Karpas-422 (cell line): ENCODE results near the gene RHOBTB3. TPM values are rescaled to one million over a fixed set of nuclear protein-coding genes. Genes with fewer than 3 reads are reported as not detected.
A peak's percentile ranks its signal among the peaks of the same experiment; 100 is the strongest.
"Not testable (repeated sequence)": the region's sequence is repeated elsewhere in the genome, so short reads cannot be mapped to it uniquely, and the experiment has no call there.

Source experiments
- DNase-seq: peaks from one replicate; pipeline ENCODE4 v3.0.0-alpha.2; 2015
- H2AFZ ChIP-seq: fragments of 200-600 bp; sonication (generic); 2 replicates; pipeline ENCODE4 v1.6.1; 2014; ENCODE audit warnings: antibody characterized with exemption, low read length, mixed read lengths
- H3K27ac ChIP-seq: fragments of 200-600 bp; sonication (generic); 2 replicates; pipeline ENCODE4 v1.5.1; 2014; ENCODE audit warnings: mild to moderate bottlenecking, low read length, moderate library complexity
- H3K27me3 ChIP-seq: fragments of 200-600 bp; sonication (generic); 2 replicates; pipeline ENCODE4 v1.6.1; 2014; ENCODE audit warnings: low read length, mixed read lengths
- H3K36me3 ChIP-seq: fragments of 200-600 bp; sonication (generic); 2 replicates; pipeline ENCODE4 v1.6.1; 2014; ENCODE audit warnings: low read length, mixed read lengths; ENCODE audit not compliant: insufficient read depth
- H3K4me1 ChIP-seq: fragments of 200-600 bp; sonication (generic); 2 replicates; pipeline ENCODE4 v1.6.1; 2014; ENCODE audit warnings: mild to moderate bottlenecking, low read length, mixed read lengths
- H3K4me2 ChIP-seq: fragments of 200-600 bp; sonication (generic); 2 replicates; pipeline ENCODE4 v1.6.1; 2014; ENCODE audit warnings: low read length, low read depth, mild to moderate bottlenecking; ENCODE audit not compliant: poor library complexity, severe bottlenecking
- H3K4me3 ChIP-seq: fragments of 200-600 bp; sonication (generic); 2 replicates; pipeline ENCODE4 v1.5.1; 2014; ENCODE audit warnings: mild to moderate bottlenecking, antibody characterized with exemption, low read length, mixed read lengths
- H3K79me2 ChIP-seq: fragments of 200-600 bp; sonication (generic); 2 replicates; pipeline ENCODE4 v1.6.1; 2014; ENCODE audit warnings: mild to moderate bottlenecking, low read length, mixed read lengths
- H3K9ac ChIP-seq: fragments of 200-600 bp; sonication (generic); 2 replicates; pipeline ENCODE4 v1.6.0; 2014; ENCODE audit warnings: low read length
- H3K9me2 ChIP-seq: fragments of 200-600 bp; sonication (generic), shearing (Covaris generic); replicated peaks from 2 replicates; pipeline ENCODE4 v1.6.0; 2014; ENCODE audit warnings: mild to moderate bottlenecking, low read length, moderate library complexity; ENCODE audit not compliant: insufficient read depth
- H3K9me3 ChIP-seq: fragments of 300-700, 200-600 bp; sonication (generic); 2 replicates; pipeline ENCODE4 v1.6.1; 2014; ENCODE audit warnings: low read length, mixed read lengths
- H4K20me1 ChIP-seq: fragments of 200-600 bp; sonication (generic); 2 replicates; pipeline ENCODE4 v1.6.1; 2014; ENCODE audit warnings: mild to moderate bottlenecking, antibody characterized with exemption, low read length, low read depth; ENCODE audit not compliant: insufficient read depth
- total RNA-seq: library from RNA; depleted of rRNA; stranded (reverse); fragments of >200 nt; shearing (Covaris generic); gene quantifications from 2 replicates; pipeline ENCODE4 v1.2.3, GENCODE V29; 2014; ENCODE audit warnings: low replicate concordance

The RHOBTB3 gene
- total RNA-seq, 1 experiment from 2014 or later: 1.5 TPM

DNA sequence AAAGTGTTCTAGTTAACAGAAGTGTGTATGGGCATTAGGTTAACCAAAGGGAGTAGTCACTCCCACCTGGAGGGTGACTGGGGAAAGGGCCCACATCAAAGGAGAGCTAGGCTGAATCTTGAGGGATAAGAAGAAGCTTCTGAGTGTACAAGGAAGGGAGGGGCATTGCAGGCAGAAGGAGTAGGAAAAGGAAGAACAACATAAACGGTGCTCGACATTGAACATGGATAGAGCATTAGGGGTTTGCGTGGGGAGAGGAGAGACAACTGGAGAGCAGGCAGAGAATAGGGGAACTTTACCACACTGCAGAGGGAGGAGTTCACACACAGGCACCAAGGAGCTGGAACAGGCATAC is 96.7 kb downstream of the RHOBTB3 start:
- Histone ChIP-seq H3K4me2 (no peak overlapping the region), H3K9me3 (no peaks in the 10 kb centered on the region), H2AFZ (no peak overlapping the region)

DNA sequence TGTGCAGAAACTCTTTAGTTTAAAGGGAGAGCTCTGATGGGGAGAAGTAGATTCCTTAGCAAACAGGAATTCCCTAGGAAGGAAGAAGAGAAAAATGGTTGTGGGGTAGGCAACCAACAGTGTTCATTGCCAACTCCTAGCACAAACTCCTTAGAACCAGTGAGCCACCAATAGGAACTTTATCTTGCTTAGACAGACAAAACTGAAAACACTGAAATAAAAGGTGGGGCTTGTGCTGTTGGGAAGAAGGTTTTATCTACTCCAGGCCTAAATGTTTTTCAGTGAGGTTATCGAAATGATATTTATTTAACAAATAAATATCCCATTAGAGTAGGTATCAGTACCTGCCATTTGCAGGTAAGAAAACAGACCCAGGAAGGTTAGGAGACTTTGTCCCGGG is 99.1 kb downstream of the RHOBTB3 start:
- H3K9ac ChIP-seq: no peak overlapping the region
- no peak for DNase-seq
- no peaks in the 10 kb centered on the region for H3K9me3 ChIP-seq
- no peak overlapping the region for H3K4me2 ChIP-seq
- no peaks in the 10 kb centered on the region for H3K27me3 ChIP-seq
- H3K79me2 ChIP-seq: no peaks in the 10 kb centered on the region
- H2AFZ ChIP-seq: no peak overlapping the region
- H3K36me3 ChIP-seq: no peaks in the 10 kb centered on the region
- no peaks in the 10 kb centered on the region for H3K9me2 ChIP-seq
- H3K4me1 ChIP-seq: peaks cover 20% of the 10 kb centered on the region
- H3K4me3 ChIP-seq: no peak overlapping the region
- no peaks in the 10 kb centered on the region for H4K20me1 ChIP-seq
- no peak overlapping the region for H3K27ac ChIP-seq

More for the DNA sequence above, 96.7 kb downstream of the RHOBTB3 start:
- Histone ChIP-seq H3K36me3 (no peaks in the 10 kb centered on the region), H3K9me2 (no peaks in the 10 kb centered on the region), H3K4me1 (peaks cover 10% of the 10 kb centered on the region), H3K79me2 (no peaks in the 10 kb centered on the region), H3K27me3 (no peaks in the 10 kb centered on the region), H4K20me1 (no peaks in the 10 kb centered on the region), H3K4me3 (no peak overlapping the region), H3K9ac (no peak overlapping the region), H3K27ac (no peak overlapping the region)
- DNase-seq: no peak

DNA sequence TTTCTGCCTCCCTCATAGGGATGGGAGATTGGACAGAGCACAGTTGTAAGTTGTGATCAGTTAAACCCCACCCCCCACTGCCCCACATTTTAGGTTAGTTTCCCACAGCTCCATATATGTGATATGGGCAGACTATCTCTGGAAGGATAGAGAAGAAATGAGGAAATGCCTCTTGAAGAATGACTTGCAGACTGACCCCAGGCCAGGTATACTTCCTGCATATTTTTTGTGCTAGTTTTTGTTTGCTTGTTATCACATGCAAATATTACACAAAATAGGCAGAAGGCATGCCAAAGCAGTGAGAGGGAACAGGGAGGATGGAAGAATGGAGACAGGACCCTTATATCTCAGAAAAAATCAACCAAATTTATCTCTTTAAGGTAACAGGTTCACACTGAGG is 101.5 kb downstream of the RHOBTB3 start:
- Histone ChIP-seq H3K9me3 (no peaks in the 10 kb centered on the region), H3K4me3 (no peak overlapping the region), H3K79me2 (no peaks in the 10 kb centered on the region), H3K27me3 (no peaks in the 10 kb centered on the region), H3K9me2 (no peaks in the 10 kb centered on the region), H3K4me2 (no peak overlapping the region), H3K4me1 (peaks cover 30% of the 10 kb centered on the region), H3K27ac (no peak overlapping the region), H3K9ac (no peak overlapping the region), H4K20me1 (no peaks in the 10 kb centered on the region), H3K36me3 (no peaks in the 10 kb centered on the region), H2AFZ (no peak overlapping the region)
- no peak for DNase-seq

DNA sequence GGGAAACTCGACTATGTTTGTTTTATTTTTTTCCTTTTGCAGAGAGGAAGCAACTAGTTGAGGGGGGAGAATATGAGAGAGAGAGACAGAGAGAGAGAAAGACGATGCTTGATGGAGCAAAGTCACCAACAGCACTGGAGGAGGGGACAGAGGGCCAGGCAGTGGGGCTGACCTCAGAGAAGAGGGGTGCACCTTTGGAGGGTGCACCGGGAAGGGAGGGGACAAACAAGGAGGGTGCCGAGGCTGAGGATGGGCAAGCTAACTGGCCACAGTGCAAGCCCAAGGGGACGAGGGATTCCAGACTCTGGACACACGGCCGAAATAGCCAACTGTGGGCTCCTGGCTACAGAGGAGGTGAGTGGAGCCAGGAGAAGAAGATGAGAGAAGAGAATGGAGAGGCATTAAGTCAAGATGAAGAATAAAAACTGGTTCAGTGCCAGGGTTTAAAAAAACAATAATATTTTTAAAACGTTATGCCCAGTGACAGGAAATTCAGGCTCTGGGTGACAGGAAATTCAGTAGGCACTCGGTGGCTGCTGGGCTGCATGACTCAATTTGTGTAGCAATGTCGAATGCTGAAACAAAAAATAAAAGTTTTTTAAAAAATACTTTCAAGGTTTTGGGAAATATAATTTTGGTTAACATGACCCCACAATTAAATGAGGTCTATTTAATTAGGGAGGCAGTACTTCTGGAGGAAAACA is 104.7 kb downstream of the RHOBTB3 start:
- Histone ChIP-seq H3K9me2 (no peaks in the 10 kb centered on the region), H4K20me1 (no peaks in the 10 kb centered on the region), H3K4me3 (peak overlapping the region; percentile 72; the same call in 1 of the 2 replicates), H3K9ac (peak overlapping the region; percentile 44), H3K36me3 (no peaks in the 10 kb centered on the region), H2AFZ (peak overlapping the region; percentile 55), H3K4me1 (peaks cover 30% of the 10 kb centered on the region), H3K27me3 (no peaks in the 10 kb centered on the region), H3K27ac (no peak overlapping the region), H3K4me2 (peak overlapping the region; percentile 89), H3K9me3 (no peaks in the 10 kb centered on the region), H3K79me2 (no peaks in the 10 kb centered on the region)
- DNase-seq: peak; percentile 28

DNA sequence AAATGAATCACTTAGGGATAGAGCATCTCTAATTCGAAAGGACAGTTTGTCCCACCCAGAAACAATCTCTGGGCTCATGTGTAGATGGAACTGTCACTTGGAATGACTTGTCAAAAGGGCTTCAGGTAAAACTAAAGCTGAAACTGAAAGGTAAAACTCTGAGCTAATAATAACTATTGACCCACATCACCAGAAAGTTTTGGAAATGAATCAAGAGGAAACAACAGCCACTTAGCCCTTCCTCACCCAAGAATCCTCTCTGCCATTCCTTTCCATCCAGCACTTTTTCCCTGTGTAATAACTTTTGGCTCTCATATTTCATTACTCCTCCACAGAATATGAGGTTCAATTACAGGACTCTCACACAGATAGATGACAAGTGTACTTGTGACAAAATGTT is 105.4 kb downstream of the RHOBTB3 start:
- Histone ChIP-seq H3K27me3 (no peaks in the 10 kb centered on the region), H3K9me2 (no peaks in the 10 kb centered on the region), H3K4me1 (peaks cover 30% of the 10 kb centered on the region), H3K9ac (no peak overlapping the region), H3K27ac (no peak overlapping the region), H3K4me3 (no peak overlapping the region), H3K79me2 (no peaks in the 10 kb centered on the region), H3K36me3 (no peaks in the 10 kb centered on the region), H2AFZ (no peak overlapping the region), H4K20me1 (no peaks in the 10 kb centered on the region), H3K4me2 (peak overlapping the region; percentile 89), H3K9me3 (no peaks in the 10 kb centered on the region)
- peak; percentile 24 for DNase-seq

DNA sequence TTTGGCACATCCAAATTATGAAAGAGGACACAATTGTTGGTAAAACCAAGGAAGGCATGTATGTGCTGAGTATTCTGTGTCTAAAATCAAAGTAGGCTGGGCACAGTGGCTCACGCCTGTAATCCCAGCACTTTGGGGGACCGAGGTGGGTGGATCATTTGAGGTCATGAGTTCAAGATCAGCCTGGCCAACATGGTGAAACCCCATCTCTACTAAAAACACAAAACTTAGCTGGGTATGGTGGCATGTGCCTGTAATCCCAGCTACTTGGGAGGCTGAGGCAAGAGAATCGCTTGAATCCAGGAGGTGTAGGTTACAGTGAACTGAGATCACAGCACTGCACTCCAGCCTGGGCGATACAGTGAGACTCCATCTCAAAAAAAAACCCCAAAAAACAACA is 105.8 kb downstream of the RHOBTB3 start:
- not testable (repeated sequence) for H3K36me3 ChIP-seq, H3K9ac ChIP-seq, H3K27ac ChIP-seq, H3K4me3 ChIP-seq, H3K27me3 ChIP-seq, H3K9me3 ChIP-seq, H3K4me2 ChIP-seq, H3K79me2 ChIP-seq, H4K20me1 ChIP-seq, H3K9me2 ChIP-seq, H2AFZ ChIP-seq
- H3K4me1 ChIP-seq: peaks cover 30% of the 10 kb centered on the region
- DNase-seq: peak; percentile 2

DNA sequence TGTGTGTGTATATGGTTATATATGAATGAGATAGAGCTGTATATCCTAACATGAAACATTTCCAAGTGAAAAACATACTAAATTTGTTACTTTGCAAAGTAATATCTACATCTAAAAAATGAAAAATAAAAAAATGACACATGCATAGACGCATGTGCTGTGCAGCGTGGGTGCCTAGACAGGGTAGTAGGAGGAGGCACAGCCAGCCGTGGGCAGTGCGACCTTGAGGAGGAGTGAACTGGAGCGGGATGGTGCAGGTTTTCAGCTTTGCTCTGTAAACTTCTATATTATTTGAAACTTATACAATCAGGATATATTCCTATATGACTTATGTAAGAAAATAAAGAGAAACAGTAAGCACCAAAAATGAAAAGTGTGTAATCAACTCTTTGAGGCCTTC is 106.4 kb downstream of the RHOBTB3 start:
- Histone ChIP-seq H4K20me1 (no peaks in the 10 kb centered on the region), H3K27me3 (no peaks in the 10 kb centered on the region), H2AFZ (no peak overlapping the region), H3K4me1 (peaks cover 30% of the 10 kb centered on the region), H3K4me3 (no peak overlapping the region), H3K27ac (no peak overlapping the region), H3K79me2 (no peaks in the 10 kb centered on the region), H3K9me2 (no peaks in the 10 kb centered on the region), H3K9ac (no peak overlapping the region), H3K4me2 (no peak overlapping the region), H3K36me3 (no peaks in the 10 kb centered on the region), H3K9me3 (no peaks in the 10 kb centered on the region)
- DNase-seq: no peak

DNA sequence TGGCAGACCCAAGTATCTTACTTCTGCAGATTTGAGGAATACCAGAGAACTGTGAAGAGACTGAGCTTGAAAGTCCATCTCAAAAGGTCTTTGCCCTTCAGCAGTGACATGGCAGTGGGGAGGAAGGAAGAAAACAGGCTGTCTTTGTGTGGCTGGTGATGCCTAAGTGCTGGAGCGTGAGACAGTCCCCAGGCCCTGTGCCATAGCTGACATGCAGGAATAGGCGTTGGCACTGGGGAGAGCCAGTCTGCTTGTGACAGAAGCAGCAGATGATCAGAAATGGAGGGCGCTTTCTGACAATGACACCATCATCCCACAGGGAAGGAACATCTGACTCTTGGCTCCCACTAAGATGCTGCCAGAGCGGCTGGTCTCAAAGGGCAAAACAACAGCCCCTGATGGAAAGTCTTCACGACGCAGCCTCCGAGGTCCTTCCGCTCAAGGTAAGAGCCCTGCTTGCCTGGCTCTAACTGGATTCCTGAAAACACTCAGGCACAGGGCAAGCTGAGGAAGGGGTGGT is 106.9 kb downstream of the RHOBTB3 start:
- Histone ChIP-seq H2AFZ (no peak overlapping the region), H3K9me2 (no peaks in the 10 kb centered on the region), H3K79me2 (no peaks in the 10 kb centered on the region), H3K27me3 (no peaks in the 10 kb centered on the region), H3K36me3 (no peaks in the 10 kb centered on the region), H3K4me2 (no peak overlapping the region), H4K20me1 (no peaks in the 10 kb centered on the region), H3K9me3 (no peaks in the 10 kb centered on the region), H3K4me1 (peaks cover 33% of the 10 kb centered on the region), H3K9ac (no peak overlapping the region), H3K27ac (no peak overlapping the region), H3K4me3 (no peak overlapping the region)
- DNase-seq: peak; percentile 10
